Keratinocyte (primary cell): ENCODE results near the gene GAS2. TPM values are rescaled to one million over a fixed set of nuclear protein-coding genes. Genes with fewer than 3 reads are reported as not detected.

Experiments used
- DNase-seq: peaks from one replicate; pipeline ENCODE4 v3.0.0-alpha.2; 2011; ENCODE audit warnings: low read depth, missing footprints, low spot score
- FAIRE-seq: peaks from 2 replicates; lab custom pipeline; 2011; peaks lifted over from hg19 to GRCh38; lab: Jason Lieb, UNC
- H2AFZ ChIP-seq: 2 replicates; pipeline ENCODE4 v1.6.0; 2012; ENCODE audit warnings: low read length, control low read depth, inconsistent platforms; ENCODE audit not compliant: control insufficient read depth
- H3K27ac ChIP-seq: 2 replicates; pipeline ENCODE4 v1.5.1; 2011; ENCODE audit warnings: low read length; ENCODE audit not compliant: control insufficient read depth, insufficient read depth
- H3K27me3 ChIP-seq: 3 replicates; pipeline ENCODE4 v1.6.0; 2011; ENCODE audit warnings: low read length; ENCODE audit not compliant: control insufficient read depth, insufficient read depth; ENCODE audit errors: extremely low read depth
- H3K36me3 ChIP-seq, 2 experiments: 2 replicates in 1 of 2; 3 replicates in 1 of 2; pipeline ENCODE4 v1.5.1; 2011; ENCODE audit warnings: low read length in 2 of 2, mild to moderate bottlenecking in 1 of 2; ENCODE audit not compliant: control insufficient read depth in 2 of 2, insufficient read depth in 2 of 2; ENCODE audit errors: extremely low read depth in 1 of 2
- H3K4me1 ChIP-seq: 3 replicates; pipeline ENCODE4 v1.5.1; 2011; ENCODE audit warnings: low read length; ENCODE audit not compliant: control insufficient read depth, insufficient read depth; ENCODE audit errors: extremely low read depth
- H3K4me2 ChIP-seq: 3 replicates; pipeline ENCODE4 v1.6.0; 2011; ENCODE audit warnings: low read depth, low read length; ENCODE audit not compliant: control insufficient read depth, insufficient read depth; ENCODE audit errors: extremely low read depth
- H3K4me3 ChIP-seq, 3 experiments: fragments of 200-600 bp in 1 of 3; sonication (generic) in 1 of 3; 2 replicates in 2 of 3; 3 replicates in 1 of 3; pipeline ENCODE4 v1.5.1; 2011 to 2016; ENCODE audit warnings: low read length in 3 of 3, mild to moderate bottlenecking in 3 of 3, control low read depth in 2 of 3, inconsistent platforms in 1 of 3, low read depth in 1 of 3, mixed read lengths in 1 of 3, mixed run types in 1 of 3, moderate library complexity in 1 of 3; ENCODE audit not compliant: control insufficient read depth in 2 of 3, insufficient read depth in 2 of 3; ENCODE audit errors: extremely low read depth in 1 of 3
- H3K79me2 ChIP-seq: 2 replicates; pipeline ENCODE4 v1.6.0; 2012; ENCODE audit warnings: low read length; ENCODE audit not compliant: control insufficient read depth, insufficient read depth
- H3K9ac ChIP-seq: 3 replicates; pipeline ENCODE4 v1.6.0; 2011; ENCODE audit warnings: low read length; ENCODE audit not compliant: control insufficient read depth, insufficient read depth; ENCODE audit errors: extremely low read depth
- H3K9me1 ChIP-seq: 3 replicates; pipeline ENCODE4 v1.6.0; 2011; ENCODE audit warnings: low read length; ENCODE audit not compliant: control insufficient read depth, insufficient read depth; ENCODE audit errors: extremely low read depth
- H3K9me3 ChIP-seq: 2 replicates; pipeline ENCODE4 v1.5.1; 2012; ENCODE audit warnings: low read depth, low read length; ENCODE audit not compliant: control insufficient read depth
- H4K20me1 ChIP-seq: 3 replicates; pipeline ENCODE4 v1.6.0; 2011; ENCODE audit warnings: low read length; ENCODE audit not compliant: control insufficient read depth, insufficient read depth; ENCODE audit errors: extremely low read depth
- EZH2 ChIP-seq: IDR thresholded peaks from one replicate; pipeline ENCODE4 v1.6.1; 2012; ENCODE audit warnings: inconsistent platforms, mild to moderate bottlenecking, low read length, moderate library complexity
- dilution Hi-C: fragments of 300-500 bp; cut with MboI; formaldehyde crosslinking; loops from one replicate; pipeline ENCODE4 v1.7.0; 2020; ENCODE audit warnings: low sequenced_read_pairs; ENCODE audit not compliant: extremely low pct_ligation_motif_present
- polyA plus RNA-seq, 5 experiments: library from polyadenylated mRNA; depleted of rRNA in 3 of 5; stranded (reverse) in 3 of 5; stranded (forward) in 1 of 5; unstranded in 1 of 5; fragments of >200 nt; gene quantifications; 1 replicate in 1 of 5; 2 replicates in 3 of 5; 3 replicates in 1 of 5; pipeline versions ENCODE4 v1.2.1 to v1.2.3, GENCODE V29; 2011 to 2012; ENCODE audit warnings: missing spikeins in 2 of 5, low read depth in 1 of 5, low replicate concordance in 1 of 5
- TF ChIP-seq, protein P1 (sequence below), 3 experiments: IDR thresholded peaks in 1 of 3; conservative IDR thresholded peaks in 1 of 3; optimal IDR thresholded peaks in 1 of 3; 2 replicates in 2 of 3; 3 replicates in 1 of 3; pipeline versions ENCODE3 to v1.5.1; 2011; ENCODE audit warnings: low read length in 3 of 3, mild to moderate bottlenecking in 3 of 3, moderate library complexity in 2 of 3, control low read depth in 1 of 3, inconsistent platforms in 1 of 3; ENCODE audit not compliant: insufficient read depth in 2 of 3; ENCODE audit errors: extremely low read depth in 1 of 3

GAS2 gene
- polyA plus RNA-seq, 1 donor (not counting 4 experiments of a cell fraction or from before 2014, with no cell fraction given), result 0.62 TPM

DNA sequence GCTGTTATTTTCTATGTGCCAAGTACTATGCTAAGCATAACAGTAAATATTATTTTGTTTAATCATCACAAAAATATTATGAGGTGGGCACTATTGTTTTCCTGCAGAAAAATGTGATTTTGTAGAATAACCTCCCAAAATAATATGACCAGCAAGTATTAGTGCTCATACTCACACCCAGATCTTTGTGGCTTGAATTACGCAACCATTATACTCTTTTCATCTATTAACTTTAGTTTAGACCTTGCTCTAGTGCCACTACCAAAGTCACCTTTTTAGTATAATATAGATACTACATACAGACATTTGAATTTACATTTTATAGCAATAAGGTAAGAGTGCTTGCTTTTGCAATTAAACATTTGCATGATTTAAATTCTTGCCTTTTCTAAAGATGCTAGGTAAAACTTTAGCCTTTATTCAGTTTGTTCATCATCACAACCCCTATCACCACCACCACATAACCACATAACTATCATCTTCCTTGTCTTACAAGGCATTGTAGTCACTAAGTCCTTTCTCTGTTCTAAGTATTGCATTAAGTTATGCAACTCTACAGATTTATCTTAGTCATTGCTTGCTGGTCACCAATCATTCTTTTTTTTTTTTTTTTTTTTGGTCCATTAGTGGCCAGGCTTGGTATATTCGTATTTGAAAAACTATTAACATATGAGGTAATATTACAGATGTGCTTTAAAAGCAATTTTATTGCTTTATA, 68.4 kb downstream of the GAS2 start:
- no peaks in the 10 kb centered on the region for H3K36me3 ChIP-seq
- no peak overlapping the region for H2AFZ ChIP-seq
- DNase-seq (no peak), FAIRE-seq (no peak)
- no peaks in the 10 kb centered on the region for H3K4me1 ChIP-seq
- no peaks in the 10 kb centered on the region for H4K20me1 ChIP-seq
- H3K27me3 ChIP-seq, result no peaks in the 10 kb centered on the region
- H3K79me2 ChIP-seq, result no peaks in the 10 kb centered on the region
- no peaks in the 10 kb centered on the region for H3K9me3 ChIP-seq
- no peaks in the 10 kb centered on the region for H3K9me1 ChIP-seq
- no peak overlapping the region for H3K27ac ChIP-seq
- no peak overlapping the region for H3K9ac ChIP-seq
- H3K4me3 ChIP-seq, result no peak overlapping the region
- dilution Hi-C loops, result no loop called here
- H3K4me2 ChIP-seq, result no peak overlapping the region
- no peak for TF ChIP-seq EZH2
- TF ChIP-seq, protein P1, sequence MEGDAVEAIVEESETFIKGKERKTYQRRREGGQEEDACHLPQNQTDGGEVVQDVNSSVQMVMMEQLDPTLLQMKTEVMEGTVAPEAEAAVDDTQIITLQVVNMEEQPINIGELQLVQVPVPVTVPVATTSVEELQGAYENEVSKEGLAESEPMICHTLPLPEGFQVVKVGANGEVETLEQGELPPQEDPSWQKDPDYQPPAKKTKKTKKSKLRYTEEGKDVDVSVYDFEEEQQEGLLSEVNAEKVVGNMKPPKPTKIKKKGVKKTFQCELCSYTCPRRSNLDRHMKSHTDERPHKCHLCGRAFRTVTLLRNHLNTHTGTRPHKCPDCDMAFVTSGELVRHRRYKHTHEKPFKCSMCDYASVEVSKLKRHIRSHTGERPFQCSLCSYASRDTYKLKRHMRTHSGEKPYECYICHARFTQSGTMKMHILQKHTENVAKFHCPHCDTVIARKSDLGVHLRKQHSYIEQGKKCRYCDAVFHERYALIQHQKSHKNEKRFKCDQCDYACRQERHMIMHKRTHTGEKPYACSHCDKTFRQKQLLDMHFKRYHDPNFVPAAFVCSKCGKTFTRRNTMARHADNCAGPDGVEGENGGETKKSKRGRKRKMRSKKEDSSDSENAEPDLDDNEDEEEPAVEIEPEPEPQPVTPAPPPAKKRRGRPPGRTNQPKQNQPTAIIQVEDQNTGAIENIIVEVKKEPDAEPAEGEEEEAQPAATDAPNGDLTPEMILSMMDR (optimal IDR thresholded peaks at IDR 0.05 in 1 of 3, IDR thresholded peaks at IDR 0.05 in 1 of 3, conservative IDR thresholded peaks at IDR 0.05 in 1 of 3; ENCODE audit: extremely low read depth in 1 of 3, insufficient read depth in 2 of 3, low read length in 3 of 3), result no peak

DNA sequence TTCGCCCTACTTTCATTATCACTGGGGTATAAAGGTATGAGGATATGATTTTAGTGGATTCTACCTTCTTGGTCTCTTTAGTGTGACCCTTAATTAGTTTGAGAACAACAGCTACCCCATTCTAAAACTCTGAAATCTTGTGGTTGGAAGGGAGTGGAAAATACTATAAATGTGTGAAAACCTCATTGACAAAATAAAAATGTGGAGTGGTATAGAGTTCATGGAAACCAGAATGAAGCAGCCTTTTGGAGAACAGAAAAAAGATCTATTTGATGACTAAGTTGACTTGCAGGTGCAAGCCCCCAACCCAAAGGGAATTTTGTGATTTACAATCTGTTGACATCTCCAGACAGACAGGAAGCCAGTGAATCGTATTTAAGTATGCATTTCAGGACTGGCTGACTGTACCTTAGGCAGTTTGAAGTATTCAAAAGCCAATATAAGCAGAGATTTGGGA, 75.8 kb downstream of the GAS2 start:
- no peaks in the 10 kb centered on the region for H3K36me3 ChIP-seq
- FAIRE-seq, result no peak
- no peak for DNase-seq
- H3K27me3 ChIP-seq, result no peaks in the 10 kb centered on the region
- no peak overlapping the region for H3K9ac ChIP-seq
- H3K4me1 ChIP-seq, result no peaks in the 10 kb centered on the region
- H3K79me2 ChIP-seq, result no peaks in the 10 kb centered on the region
- H3K4me3 ChIP-seq, result no peak overlapping the region
- H2AFZ ChIP-seq, result no peak overlapping the region
- no peaks in the 10 kb centered on the region for H3K9me3 ChIP-seq
- TF ChIP-seq, protein P1 (optimal IDR thresholded peaks at IDR 0.05 in 1 of 3, IDR thresholded peaks at IDR 0.05 in 1 of 3, conservative IDR thresholded peaks at IDR 0.05 in 1 of 3; ENCODE audit: extremely low read depth in 1 of 3, insufficient read depth in 2 of 3, low read length in 3 of 3), result no peak
- TF ChIP-seq EZH2, result no peak
- no peaks in the 10 kb centered on the region for H4K20me1 ChIP-seq
- no peak overlapping the region for H3K27ac ChIP-seq
- dilution Hi-C loops, result no loop called here
- no peaks in the 10 kb centered on the region for H3K9me1 ChIP-seq
- no peak overlapping the region for H3K4me2 ChIP-seq
